Breast epithelium (tissue), 4 donors: ENCODE measurements around the gene OLIG3. TPM values are rescaled to one million over a fixed set of nuclear protein-coding genes. Genes with fewer than 3 reads are reported as not detected.

Source experiments
- DNase-seq, 2 donors: peaks; one replicate each; pipeline ENCODE4 v3.0.0-alpha.2; 2019; ENCODE audit warnings: low spot score in 2 of 2
- H3K27ac ChIP-seq, 2 donors: fragments of 200-600 bp; sonication (generic) in 1 of 2; one replicate each; pipeline ENCODE4 v1.5.1; 2016 to 2019; ENCODE audit warnings: mild to moderate bottlenecking in 1 of 2
- H3K27me3 ChIP-seq, 2 donors: fragments of 200-600 bp; sonication (generic) in 1 of 2; one replicate each; pipeline versions ENCODE4 v1.5.1 to v1.6.0; 2017 to 2019; ENCODE audit warnings: control low read depth in 1 of 2, mild to moderate bottlenecking in 1 of 2
- H3K36me3 ChIP-seq: fragments of 200-600 bp; one replicate; pipeline ENCODE4 v1.5.1; 2019
- H3K4me1 ChIP-seq, 2 donors: fragments of 200-600 bp; sonication (generic); one replicate each; pipeline ENCODE4 v1.5.1; 2016 to 2019; ENCODE audit warnings: control low read depth in 1 of 2
- H3K4me3 ChIP-seq, 3 donors: fragments of 200-600 bp; sonication (generic); 1 replicate in 2 of 3; 2 replicates in 1 of 3; pipeline ENCODE4 v1.5.1; 2016 to 2019; ENCODE audit warnings: mild to moderate bottlenecking in 3 of 3, moderate library complexity in 2 of 3
- H3K9me3 ChIP-seq, 2 donors: fragments of 200-600 bp; sonication (generic) in 1 of 2; one replicate each; pipeline ENCODE4 v1.5.1; 2016 to 2019; ENCODE audit warnings: control low read depth in 1 of 2
- CTCF ChIP-seq, 3 donors: fragments of 450-650 bp; IDR thresholded peaks; one replicate each; pipeline ENCODE4 v1.5.1; 2016 to 2017; ENCODE audit warnings: antibody characterized with exemption in 3 of 3, mild to moderate bottlenecking in 3 of 3, moderate library complexity in 3 of 3
- POLR2A ChIP-seq: fragments of 450-650 bp; IDR thresholded peaks from one replicate; pipeline ENCODE4 v1.6.1; 2016; ENCODE audit warnings: antibody characterized with exemption, mild to moderate bottlenecking, moderate library complexity
- POLR2AphosphoS5 ChIP-seq, 3 donors: sonication (generic); formaldehyde crosslinking; IDR thresholded peaks; one replicate each; pipeline ENCODE4 v1.6.1; 2017; ENCODE audit warnings: antibody characterized with exemption in 3 of 3
- intact Hi-C: fragments of 100-400 bp; cut with DNase I; formaldehyde crosslinking; loops from one replicate; pipeline ENCODE4 v1.15.1; 2023; ENCODE audit warnings: low total_unique reads
- total RNA-seq, 3 donors: library from RNA; depleted of rRNA; stranded (reverse); fragments of >200 nt; gene quantifications; one replicate each; pipeline ENCODE4 v1.1.0, GENCODE V29; 2016

Gene OLIG3
- total RNA-seq, 3 donors from 2014 or later, result not detected

DNA sequence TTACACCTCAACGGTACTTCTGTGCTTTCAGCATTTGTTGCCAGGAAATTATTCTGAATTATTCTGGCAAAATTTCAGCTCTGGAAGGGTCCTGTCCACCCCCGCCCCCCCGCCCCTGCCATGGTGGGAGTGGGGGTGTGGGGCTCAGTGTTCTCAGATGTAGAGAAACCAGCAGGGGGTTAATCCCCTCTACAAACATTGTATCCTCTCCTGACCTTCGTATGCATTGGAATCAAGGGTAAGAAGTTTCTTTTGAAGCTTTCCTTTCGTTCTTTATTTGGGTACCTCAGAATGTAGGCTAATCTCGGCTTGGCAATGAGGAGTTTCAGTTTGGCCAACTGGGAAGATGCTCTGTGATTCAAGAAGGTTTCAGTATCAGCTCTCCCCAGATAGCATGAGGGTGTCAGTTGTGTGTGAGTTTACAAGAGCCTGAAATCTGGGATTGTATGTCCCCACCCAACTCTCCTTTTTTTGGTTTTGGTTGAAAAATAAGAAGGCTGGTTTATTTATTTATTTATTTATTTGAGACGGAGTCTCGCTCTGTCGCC is 25.5 kb upstream of the OLIG3 start:
- Histone ChIP-seq H3K27ac (no peak overlapping the region), H3K9me3 (no peaks in the 10 kb centered on the region), H3K4me3 (no peak overlapping the region), H3K36me3 (no peaks in the 10 kb centered on the region), H3K4me1 (no peaks in the 10 kb centered on the region), H3K27me3 (peaks cover 0 to 8% of the 10 kb centered on the region in 2 donors)
- intact Hi-C loops, result no loop called here
- TF ChIP-seq CTCF (IDR thresholded peaks at IDR 0.05), result no peak
- no peak for DNase-seq

- Histone ChIP-seq H3K9me3 (no peaks in the 10 kb centered on the region), H3K36me3 (no peaks in the 10 kb centered on the region), H3K27me3 (peaks cover 0 to 14% of the 10 kb centered on the region in 2 donors), H3K27ac (no peak overlapping the region), H3K4me3 (no peak overlapping the region), H3K4me1 (no peaks in the 10 kb centered on the region)
- DNase-seq, result no peak
- intact Hi-C loops, result no loop called here
- no peak for TF ChIP-seq POLR2AphosphoS5 (IDR thresholded peaks at IDR 0.05)
Observed at GRCh38 chr6:137518386-137518983, 24.3 kb upstream of the OLIG3 start.

GRCh38 chr6:137514418-137514817 is 20.2 kb upstream of the OLIG3 start:
- Histone ChIP-seq H3K4me1 (no peaks in the 10 kb centered on the region), H3K4me3 (no peak overlapping the region), H3K27ac (no peak overlapping the region), H3K36me3 (no peaks in the 10 kb centered on the region), H3K27me3 (peaks cover 0 to 22% of the 10 kb centered on the region in 2 donors), H3K9me3 (no peaks in the 10 kb centered on the region)
- intact Hi-C loops, result no loop called here
- no peak for DNase-seq
- TF ChIP-seq POLR2A (no peak), CTCF (IDR thresholded peaks at IDR 0.05) (no peak), POLR2AphosphoS5 (IDR thresholded peaks at IDR 0.05) (no peak)

- intact Hi-C loops, result no loop called here
Observed at GRCh38 chr6:137512757-137513605, 18.8 kb upstream of the OLIG3 start.

GRCh38 chr6:137510923-137511322 is 16.7 kb upstream of the OLIG3 start:
- intact Hi-C loops, result no loop called here
- Histone ChIP-seq H3K27me3 (peaks cover 0 to 17% of the 10 kb centered on the region in 2 donors), H3K36me3 (no peaks in the 10 kb centered on the region), H3K4me3 (no peak overlapping the region), H3K4me1 (no peaks in the 10 kb centered on the region), H3K9me3 (no peaks in the 10 kb centered on the region), H3K27ac (no peak overlapping the region)
- no peak for TF ChIP-seq POLR2AphosphoS5 (IDR thresholded peaks at IDR 0.05)
- TF ChIP-seq POLR2A, result no peak
- TF ChIP-seq CTCF (IDR thresholded peaks at IDR 0.05), result no peak
- DNase-seq, result no peak

More at GRCh38 chr6:137512757-137513605, 18.8 kb upstream of the OLIG3 start:
- H3K4me3 ChIP-seq, result no peak overlapping the region
- no peaks in the 10 kb centered on the region for H3K36me3 ChIP-seq
- no peaks in the 10 kb centered on the region for H3K9me3 ChIP-seq
- no peaks in the 10 kb centered on the region for H3K4me1 ChIP-seq
- DNase-seq, result no peak
- H3K27ac ChIP-seq, result no peak overlapping the region
- H3K27me3 ChIP-seq, result peaks cover 0 to 22% of the 10 kb centered on the region in 2 donors
- TF ChIP-seq POLR2AphosphoS5 (IDR thresholded peaks at IDR 0.05), result no peak
- no peak for TF ChIP-seq CTCF (IDR thresholded peaks at IDR 0.05)
- TF ChIP-seq POLR2A, result no peak
